ENCODE data around the gene FLT4. TPM values are rescaled to one million over a fixed set of nuclear protein-coding genes. Genes with fewer than 3 reads are reported as not detected.

Gene FLT4
- total and polyA plus RNA-seq, 2 experiments from 2014 or later = 3.4 to 13.8 TPM

DNA sequence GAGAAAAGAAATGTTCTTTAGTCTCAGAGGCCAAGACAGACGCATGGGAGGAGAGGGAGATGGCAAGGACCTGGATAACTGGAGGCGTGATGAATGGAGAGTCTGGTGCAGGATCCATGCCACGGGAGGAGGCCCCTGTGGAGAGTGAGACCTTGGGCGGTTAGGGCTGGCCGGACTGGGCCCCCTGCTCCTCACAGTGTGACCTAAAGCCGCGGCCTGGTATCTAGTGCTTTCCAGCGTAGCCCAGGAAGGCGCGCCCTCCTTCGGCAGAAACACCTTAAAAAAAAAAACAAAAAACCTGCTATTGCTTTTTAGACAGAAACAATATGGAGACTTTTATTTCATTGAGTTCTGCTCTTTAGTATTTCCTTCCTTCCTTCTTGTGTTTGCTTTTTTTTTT, 91.2 kb downstream of the FLT4 start:
- Histone ChIP-seq H3K4me1 (ENCODE audit: insufficient read depth) (0 out of 2 replicates have a peak, but pooled peaks cover 3% of the 10 kb centered on the region), H3F3A (replicated peaks; ENCODE audit: low read depth) (no peaks in the 10 kb centered on the region), H4K20me1 (replicated peaks; ENCODE audit: insufficient read depth) (peaks cover 70% of the 10 kb centered on the region), H3K9me2 (ENCODE audit: insufficient read depth) (no peaks in the 10 kb centered on the region), H3K27ac (ENCODE audit: low read depth) (0 out of 2 replicates have a peak overlapping the region, but pooled peaks have one; percentile 60), H3K4me2 (no peak overlapping the region), H3K79me2 (replicated peaks; ENCODE audit: insufficient read depth) (peaks cover 97% of the 10 kb centered on the region), H3K4me3 (no peak overlapping the region), H3K27me3 (ENCODE audit: insufficient read depth) (no peaks in the 10 kb centered on the region), H3K36me3 (ENCODE audit: insufficient read depth) (peaks cover 15% of the 10 kb centered on the region; the same call in 1 of the 2 replicates), H2AFZ (no peak overlapping the region)
- Mint-ChIP-seq H3K36me3 (ENCODE audit: low read depth) (peaks cover 54% of the 10 kb centered on the region), H3K9me3 (no peaks in the 10 kb centered on the region), H3K27ac (peak overlapping the region; percentile 81), H3K4me1 (peaks cover 4% of the 10 kb centered on the region; the same call in 2 of the 3 replicates), H3K27me3 (ENCODE audit: insufficient read depth, low read depth, poor library complexity) (no peaks in the 10 kb centered on the region), H3K4me3 (no peak overlapping the region)
- peak; percentile 79 for ATAC-seq
- peak; percentile 21 for DNase-seq (ENCODE audit: low spot score)
- no peak for TF ChIP-seq STAT1 (IDR thresholded peaks at IDR 0.05; ENCODE audit: unreplicated experiment)
- no peak for TF ChIP-seq NANOG (IDR thresholded peaks at IDR 0.05; ENCODE audit: borderline replicate concordance)
- TF ChIP-seq, protein P1, sequence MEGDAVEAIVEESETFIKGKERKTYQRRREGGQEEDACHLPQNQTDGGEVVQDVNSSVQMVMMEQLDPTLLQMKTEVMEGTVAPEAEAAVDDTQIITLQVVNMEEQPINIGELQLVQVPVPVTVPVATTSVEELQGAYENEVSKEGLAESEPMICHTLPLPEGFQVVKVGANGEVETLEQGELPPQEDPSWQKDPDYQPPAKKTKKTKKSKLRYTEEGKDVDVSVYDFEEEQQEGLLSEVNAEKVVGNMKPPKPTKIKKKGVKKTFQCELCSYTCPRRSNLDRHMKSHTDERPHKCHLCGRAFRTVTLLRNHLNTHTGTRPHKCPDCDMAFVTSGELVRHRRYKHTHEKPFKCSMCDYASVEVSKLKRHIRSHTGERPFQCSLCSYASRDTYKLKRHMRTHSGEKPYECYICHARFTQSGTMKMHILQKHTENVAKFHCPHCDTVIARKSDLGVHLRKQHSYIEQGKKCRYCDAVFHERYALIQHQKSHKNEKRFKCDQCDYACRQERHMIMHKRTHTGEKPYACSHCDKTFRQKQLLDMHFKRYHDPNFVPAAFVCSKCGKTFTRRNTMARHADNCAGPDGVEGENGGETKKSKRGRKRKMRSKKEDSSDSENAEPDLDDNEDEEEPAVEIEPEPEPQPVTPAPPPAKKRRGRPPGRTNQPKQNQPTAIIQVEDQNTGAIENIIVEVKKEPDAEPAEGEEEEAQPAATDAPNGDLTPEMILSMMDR (conservative IDR thresholded peaks at IDR 0.05; ENCODE audit: low read depth in 2 of 2) = no peak
- no peak for TF ChIP-seq POLR2AphosphoS5 (IDR thresholded peaks at IDR 0.05; ENCODE audit: low read depth)
- TF ChIP-seq ZNF114 (CRISPR knock-in tag; IDR thresholded peaks at IDR 0.05) = no peak
- no peak for TF ChIP-seq CREB1 (CRISPR knock-in tag; IDR thresholded peaks at IDR 0.05; ENCODE audit: low read depth)
- TF ChIP-seq, protein P2, sequence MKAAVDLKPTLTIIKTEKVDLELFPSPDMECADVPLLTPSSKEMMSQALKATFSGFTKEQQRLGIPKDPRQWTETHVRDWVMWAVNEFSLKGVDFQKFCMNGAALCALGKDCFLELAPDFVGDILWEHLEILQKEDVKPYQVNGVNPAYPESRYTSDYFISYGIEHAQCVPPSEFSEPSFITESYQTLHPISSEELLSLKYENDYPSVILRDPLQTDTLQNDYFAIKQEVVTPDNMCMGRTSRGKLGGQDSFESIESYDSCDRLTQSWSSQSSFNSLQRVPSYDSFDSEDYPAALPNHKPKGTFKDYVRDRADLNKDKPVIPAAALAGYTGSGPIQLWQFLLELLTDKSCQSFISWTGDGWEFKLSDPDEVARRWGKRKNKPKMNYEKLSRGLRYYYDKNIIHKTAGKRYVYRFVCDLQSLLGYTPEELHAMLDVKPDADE (IDR thresholded peaks at IDR 0.05) = no peak
- TF ChIP-seq JUNB (IDR thresholded peaks at IDR 0.05; ENCODE audit: unreplicated experiment) = no peak
- TF ChIP-seq, protein P3, sequence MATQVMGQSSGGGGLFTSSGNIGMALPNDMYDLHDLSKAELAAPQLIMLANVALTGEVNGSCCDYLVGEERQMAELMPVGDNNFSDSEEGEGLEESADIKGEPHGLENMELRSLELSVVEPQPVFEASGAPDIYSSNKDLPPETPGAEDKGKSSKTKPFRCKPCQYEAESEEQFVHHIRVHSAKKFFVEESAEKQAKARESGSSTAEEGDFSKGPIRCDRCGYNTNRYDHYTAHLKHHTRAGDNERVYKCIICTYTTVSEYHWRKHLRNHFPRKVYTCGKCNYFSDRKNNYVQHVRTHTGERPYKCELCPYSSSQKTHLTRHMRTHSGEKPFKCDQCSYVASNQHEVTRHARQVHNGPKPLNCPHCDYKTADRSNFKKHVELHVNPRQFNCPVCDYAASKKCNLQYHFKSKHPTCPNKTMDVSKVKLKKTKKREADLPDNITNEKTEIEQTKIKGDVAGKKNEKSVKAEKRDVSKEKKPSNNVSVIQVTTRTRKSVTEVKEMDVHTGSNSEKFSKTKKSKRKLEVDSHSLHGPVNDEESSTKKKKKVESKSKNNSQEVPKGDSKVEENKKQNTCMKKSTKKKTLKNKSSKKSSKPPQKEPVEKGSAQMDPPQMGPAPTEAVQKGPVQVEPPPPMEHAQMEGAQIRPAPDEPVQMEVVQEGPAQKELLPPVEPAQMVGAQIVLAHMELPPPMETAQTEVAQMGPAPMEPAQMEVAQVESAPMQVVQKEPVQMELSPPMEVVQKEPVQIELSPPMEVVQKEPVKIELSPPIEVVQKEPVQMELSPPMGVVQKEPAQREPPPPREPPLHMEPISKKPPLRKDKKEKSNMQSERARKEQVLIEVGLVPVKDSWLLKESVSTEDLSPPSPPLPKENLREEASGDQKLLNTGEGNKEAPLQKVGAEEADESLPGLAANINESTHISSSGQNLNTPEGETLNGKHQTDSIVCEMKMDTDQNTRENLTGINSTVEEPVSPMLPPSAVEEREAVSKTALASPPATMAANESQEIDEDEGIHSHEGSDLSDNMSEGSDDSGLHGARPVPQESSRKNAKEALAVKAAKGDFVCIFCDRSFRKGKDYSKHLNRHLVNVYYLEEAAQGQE (IDR thresholded peaks at IDR 0.05; ENCODE audit: unreplicated experiment) = no peak
- no peak for TF ChIP-seq EZH2phosphoT487 (IDR thresholded peaks at IDR 0.05; ENCODE audit: unreplicated experiment)
- no peak for TF ChIP-seq ZNF331 (CRISPR knock-in tag; IDR thresholded peaks at IDR 0.05; ENCODE audit: low read depth)
- TF ChIP-seq, protein P4, sequence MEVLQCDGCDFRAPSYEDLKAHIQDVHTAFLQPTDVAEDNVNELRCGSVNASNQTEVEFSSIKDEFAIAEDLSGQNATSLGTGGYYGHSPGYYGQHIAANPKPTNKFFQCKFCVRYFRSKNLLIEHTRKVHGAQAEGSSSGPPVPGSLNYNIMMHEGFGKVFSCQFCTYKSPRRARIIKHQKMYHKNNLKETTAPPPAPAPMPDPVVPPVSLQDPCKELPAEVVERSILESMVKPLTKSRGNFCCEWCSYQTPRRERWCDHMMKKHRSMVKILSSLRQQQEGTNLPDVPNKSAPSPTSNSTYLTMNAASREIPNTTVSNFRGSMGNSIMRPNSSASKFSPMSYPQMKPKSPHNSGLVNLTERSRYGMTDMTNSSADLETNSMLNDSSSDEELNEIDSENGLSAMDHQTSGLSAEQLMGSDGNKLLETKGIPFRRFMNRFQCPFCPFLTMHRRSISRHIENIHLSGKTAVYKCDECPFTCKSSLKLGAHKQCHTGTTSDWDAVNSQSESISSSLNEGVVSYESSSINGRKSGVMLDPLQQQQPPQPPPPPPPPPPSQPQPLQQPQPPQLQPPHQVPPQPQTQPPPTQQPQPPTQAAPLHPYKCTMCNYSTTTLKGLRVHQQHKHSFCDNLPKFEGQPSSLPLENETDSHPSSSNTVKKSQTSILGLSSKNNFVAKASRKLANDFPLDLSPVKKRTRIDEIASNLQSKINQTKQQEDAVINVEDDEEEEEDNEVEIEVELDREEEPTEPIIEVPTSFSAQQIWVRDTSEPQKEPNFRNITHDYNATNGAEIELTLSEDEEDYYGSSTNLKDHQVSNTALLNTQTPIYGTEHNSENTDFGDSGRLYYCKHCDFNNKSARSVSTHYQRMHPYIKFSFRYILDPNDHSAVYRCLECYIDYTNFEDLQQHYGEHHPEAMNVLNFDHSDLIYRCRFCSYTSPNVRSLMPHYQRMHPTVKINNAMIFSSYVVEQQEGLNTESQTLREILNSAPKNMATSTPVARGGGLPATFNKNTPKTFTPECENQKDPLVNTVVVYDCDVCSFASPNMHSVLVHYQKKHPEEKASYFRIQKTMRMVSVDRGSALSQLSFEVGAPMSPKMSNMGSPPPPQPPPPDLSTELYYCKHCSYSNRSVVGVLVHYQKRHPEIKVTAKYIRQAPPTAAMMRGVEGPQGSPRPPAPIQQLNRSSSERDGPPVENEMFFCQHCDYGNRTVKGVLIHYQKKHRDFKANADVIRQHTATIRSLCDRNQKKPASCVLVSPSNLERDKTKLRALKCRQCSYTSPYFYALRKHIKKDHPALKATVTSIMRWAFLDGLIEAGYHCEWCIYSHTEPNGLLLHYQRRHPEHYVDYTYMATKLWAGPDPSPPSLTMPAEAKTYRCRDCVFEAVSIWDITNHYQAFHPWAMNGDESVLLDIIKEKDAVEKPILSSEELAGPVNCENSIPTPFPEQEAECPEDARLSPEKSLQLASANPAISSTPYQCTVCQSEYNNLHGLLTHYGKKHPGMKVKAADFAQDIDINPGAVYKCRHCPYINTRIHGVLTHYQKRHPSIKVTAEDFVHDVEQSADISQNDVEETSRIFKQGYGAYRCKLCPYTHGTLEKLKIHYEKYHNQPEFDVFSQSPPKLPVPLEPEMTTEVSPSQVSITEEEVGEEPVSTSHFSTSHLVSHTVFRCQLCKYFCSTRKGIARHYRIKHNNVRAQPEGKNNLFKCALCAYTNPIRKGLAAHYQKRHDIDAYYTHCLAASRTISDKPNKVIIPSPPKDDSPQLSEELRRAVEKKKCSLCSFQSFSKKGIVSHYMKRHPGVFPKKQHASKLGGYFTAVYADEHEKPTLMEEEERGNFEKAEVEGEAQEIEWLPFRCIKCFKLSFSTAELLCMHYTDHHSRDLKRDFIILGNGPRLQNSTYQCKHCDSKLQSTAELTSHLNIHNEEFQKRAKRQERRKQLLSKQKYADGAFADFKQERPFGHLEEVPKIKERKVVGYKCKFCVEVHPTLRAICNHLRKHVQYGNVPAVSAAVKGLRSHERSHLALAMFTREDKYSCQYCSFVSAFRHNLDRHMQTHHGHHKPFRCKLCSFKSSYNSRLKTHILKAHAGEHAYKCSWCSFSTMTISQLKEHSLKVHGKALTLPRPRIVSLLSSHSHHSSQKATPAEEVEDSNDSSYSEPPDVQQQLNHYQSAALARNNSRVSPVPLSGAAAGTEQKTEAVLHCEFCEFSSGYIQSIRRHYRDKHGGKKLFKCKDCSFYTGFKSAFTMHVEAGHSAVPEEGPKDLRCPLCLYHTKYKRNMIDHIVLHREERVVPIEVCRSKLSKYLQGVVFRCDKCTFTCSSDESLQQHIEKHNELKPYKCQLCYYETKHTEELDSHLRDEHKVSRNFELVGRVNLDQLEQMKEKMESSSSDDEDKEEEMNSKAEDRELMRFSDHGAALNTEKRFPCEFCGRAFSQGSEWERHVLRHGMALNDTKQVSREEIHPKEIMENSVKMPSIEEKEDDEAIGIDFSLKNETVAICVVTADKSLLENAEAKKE (CRISPR knock-in tag; IDR thresholded peaks at IDR 0.05) = no peak
